ENCODE data around the gene NDUFB10.

Gene NDUFB10

GRCh38 chr16:1989209-1990100 is 30.1 kb downstream of the NDUFB10 start, which contains the start of gene SYNGR3:
SYNGR3 (plus strand) TSS chr16:1989970; CDS start chr16:1990103, 133 bp downstream.
- TF ChIP-seq CTCF (IDR thresholded peaks at IDR 0.05; ENCODE audit: low read depth, low read length) = no peak
- H3K4me3 ChIP-seq (ENCODE audit: low read depth, low read length) = peak within 1 kb of the TSS; percentile 17

DNA sequence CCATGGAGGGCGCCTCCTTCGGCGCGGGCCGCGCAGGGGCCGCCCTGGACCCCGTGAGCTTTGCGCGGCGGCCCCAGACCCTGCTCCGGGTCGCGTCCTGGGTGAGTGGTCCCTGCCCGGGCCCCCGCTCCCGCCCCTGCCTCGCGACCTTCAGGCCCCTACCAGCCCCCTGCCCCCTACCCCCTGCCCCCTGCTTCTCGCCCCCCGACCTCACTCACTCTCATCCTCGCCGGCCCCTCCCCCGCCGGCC is 30.7 kb downstream of the NDUFB10 start:
- H3K4me3 ChIP-seq (ENCODE audit: low read depth, low read length) = peak overlapping the region; percentile 10; the same call in 1 of the 2 replicates

DNA sequence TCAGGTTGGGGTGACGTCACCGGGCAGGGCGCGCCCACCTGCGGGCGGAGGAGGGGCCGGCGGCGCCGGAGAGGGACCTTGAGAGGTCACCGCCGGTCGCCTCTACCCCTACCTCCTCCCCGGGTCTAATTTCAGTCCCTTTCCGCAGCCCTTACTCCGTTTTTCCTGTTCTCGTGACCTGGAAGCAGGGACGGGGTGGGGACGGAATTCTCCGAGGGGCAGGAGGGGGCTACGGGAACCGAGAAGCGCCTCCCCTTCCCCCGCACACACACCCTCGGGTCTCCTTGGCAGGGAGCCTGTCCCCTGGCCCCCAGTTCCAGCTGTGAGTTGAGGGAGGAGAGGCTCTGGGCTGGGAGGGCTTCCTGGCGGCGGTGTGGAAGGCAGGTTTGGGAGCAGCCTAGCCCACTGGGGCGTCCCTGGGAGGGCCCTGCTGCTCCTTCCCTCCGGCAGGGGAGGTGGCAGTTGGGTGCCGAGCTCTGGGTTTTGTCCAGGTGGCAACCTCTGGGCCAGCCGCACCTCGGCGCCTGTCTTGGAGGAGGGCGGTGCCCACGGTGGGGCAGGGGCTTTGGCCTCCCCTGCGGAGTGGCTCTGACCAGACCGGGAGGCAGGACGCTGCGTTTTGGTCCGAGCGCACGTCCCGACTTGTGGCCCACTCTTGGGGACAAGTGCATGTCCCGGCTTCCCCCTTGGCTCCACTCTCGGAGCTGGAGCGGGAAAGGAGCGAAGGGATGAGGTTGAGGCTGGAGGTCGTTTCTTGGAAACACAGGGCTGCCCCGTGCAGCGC is 31.2 kb downstream of the NDUFB10 start:
- no peak for TF ChIP-seq CTCF (IDR thresholded peaks at IDR 0.05; ENCODE audit: low read depth, low read length)
- H3K4me3 ChIP-seq (ENCODE audit: low read depth, low read length) = peak overlapping the region; percentile 17

More for the DNA sequence above, 30.7 kb downstream of the NDUFB10 start:
- no peak for TF ChIP-seq CTCF (IDR thresholded peaks at IDR 0.05; ENCODE audit: low read depth, low read length)

GRCh38 chr16:1991135-1991551 is 31.8 kb downstream of the NDUFB10 start:
- TF ChIP-seq CTCF (IDR thresholded peaks at IDR 0.05; ENCODE audit: low read depth, low read length) = no peak
- no peak overlapping the region for H3K4me3 ChIP-seq (ENCODE audit: low read depth, low read length)

DNA sequence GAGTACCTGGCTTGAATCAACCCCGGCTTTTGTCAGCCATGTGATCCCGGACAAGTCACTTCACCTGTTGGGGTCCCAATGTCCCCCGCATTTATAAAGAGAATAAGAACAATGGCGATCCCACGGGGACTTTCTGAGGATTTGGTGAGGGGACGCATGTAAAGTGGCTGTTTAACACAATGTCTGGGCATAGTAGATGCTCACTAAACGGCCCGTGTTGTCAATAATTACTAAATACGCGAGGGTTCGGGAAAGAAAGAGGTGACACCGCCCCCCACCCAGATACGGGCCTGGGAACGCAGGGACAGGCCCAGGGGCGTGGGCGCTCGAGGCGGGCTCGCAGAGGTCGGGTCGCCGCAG is 32.2 kb downstream of the NDUFB10 start:
- TF ChIP-seq CTCF (IDR thresholded peaks at IDR 0.05; ENCODE audit: low read depth, low read length) = no peak
- 0 out of 2 replicates have a peak overlapping the region, but pooled peaks have one; percentile 10 for H3K4me3 ChIP-seq (ENCODE audit: low read depth, low read length)

DNA sequence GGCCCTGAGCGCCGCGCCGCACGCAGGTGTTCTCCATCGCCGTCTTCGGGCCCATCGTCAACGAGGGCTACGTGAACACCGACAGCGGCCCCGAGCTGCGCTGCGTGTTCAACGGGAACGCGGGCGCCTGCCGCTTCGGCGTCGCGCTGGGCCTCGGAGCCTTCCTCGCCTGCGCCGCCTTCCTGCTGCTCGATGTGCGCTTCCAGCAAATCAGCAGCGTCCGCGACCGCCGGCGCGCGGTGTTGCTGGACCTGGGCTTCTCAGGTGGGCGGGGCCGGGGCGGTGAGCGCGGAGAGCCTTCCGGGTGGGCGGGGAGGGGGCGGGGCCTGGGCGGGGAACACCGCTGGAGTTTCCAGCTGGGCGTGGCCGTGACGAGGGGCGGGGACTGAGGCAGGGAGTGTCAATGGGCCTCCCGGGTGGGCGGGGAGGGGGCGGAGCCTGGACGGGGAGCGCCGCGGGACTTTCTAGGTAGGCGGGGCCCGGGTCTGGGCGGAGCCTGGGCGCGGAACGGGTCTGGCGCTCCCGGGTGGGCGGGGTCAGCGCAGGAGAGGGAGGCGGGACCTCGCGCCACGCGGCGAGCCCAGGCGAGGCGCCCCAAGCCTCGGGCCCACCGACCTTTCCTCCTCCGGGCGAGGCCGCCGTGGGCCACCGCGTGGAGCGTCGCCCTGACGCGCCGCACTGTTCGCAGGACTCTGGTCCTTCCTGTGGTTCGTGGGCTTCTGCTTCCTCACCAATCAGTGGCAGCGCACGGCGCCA is 32.8 kb downstream of the NDUFB10 start:
- no peak for TF ChIP-seq CTCF (IDR thresholded peaks at IDR 0.05; ENCODE audit: low read depth, low read length)
- 0 out of 2 replicates have a peak overlapping the region, but pooled peaks have one; percentile 10 for H3K4me3 ChIP-seq (ENCODE audit: low read depth, low read length)
